Muscle layer of colon (tissue), 2 donors: ENCODE measurements around the gene FAM89A.
"Not testable (repeated sequence)": the region's sequence is repeated elsewhere in the genome, so short reads cannot be mapped to it uniquely, and the experiment has no call there.

Experiments used
- H3K27ac ChIP-seq: one replicate; pipeline ENCODE4 v1.7.0; 2013; ENCODE audit warnings: low read depth, mild to moderate bottlenecking, low read length, moderate library complexity
- H3K27me3 ChIP-seq, 2 donors: one replicate each; pipeline ENCODE4 v1.7.0; 2013; ENCODE audit warnings: low read length in 2 of 2, mild to moderate bottlenecking in 2 of 2; ENCODE audit not compliant: insufficient read depth in 2 of 2, control insufficient read depth in 1 of 2
- H3K36me3 ChIP-seq: one replicate; pipeline ENCODE4 v1.7.0; 2013; ENCODE audit warnings: mild to moderate bottlenecking, low read length; ENCODE audit not compliant: insufficient read depth
- H3K4me1 ChIP-seq: one replicate; pipeline ENCODE4 v1.7.0; 2013; ENCODE audit warnings: mild to moderate bottlenecking, low read length; ENCODE audit not compliant: insufficient read depth
- H3K4me3 ChIP-seq, 2 donors: one replicate each; pipeline ENCODE4 v1.7.0; 2013; ENCODE audit warnings: low read length in 2 of 2, low read depth in 1 of 2, mild to moderate bottlenecking in 1 of 2, moderate library complexity in 1 of 2
- H3K9ac ChIP-seq: one replicate; pipeline ENCODE4 v1.7.0; 2013; ENCODE audit warnings: low read length
- H3K9me3 ChIP-seq: one replicate; pipeline ENCODE4 v1.7.0; 2013; ENCODE audit warnings: mild to moderate bottlenecking, low read length
- donor health status: abdominal sarcoma.
- donor health status: Adenocarcinoma of cecum.

The FAM89A gene

GRCh38 chr1:231053493-231054162, 13.6 kb upstream of the FAM89A start:
- Histone ChIP-seq H3K4me3 (no peak overlapping the region), H3K36me3 (no peaks in the 10 kb centered on the region), H3K27ac (no peak overlapping the region), H3K27me3 (no peaks in the 10 kb centered on the region), H3K9me3 (no peaks in the 10 kb centered on the region), H3K4me1 (no peaks in the 10 kb centered on the region), H3K9ac (no peak overlapping the region)

GRCh38 chr1:231052777-231053176, 12.7 kb upstream of the FAM89A start:
- no peak overlapping the region for H3K27ac ChIP-seq
- H3K36me3 ChIP-seq, result no peaks in the 10 kb centered on the region
- H3K4me3 ChIP-seq, result no peak overlapping the region
- no peak overlapping the region for H3K9ac ChIP-seq
- H3K9me3 ChIP-seq, result no peaks in the 10 kb centered on the region
- no peaks in the 10 kb centered on the region for H3K4me1 ChIP-seq
- H3K27me3 ChIP-seq, result no peaks in the 10 kb centered on the region

- not testable (repeated sequence) for H3K27ac ChIP-seq, H3K9ac ChIP-seq, H3K27me3 ChIP-seq
Observed at GRCh38 chr1:231050932-231051331, 10.9 kb upstream of the FAM89A start.

GRCh38 chr1:231050395-231050794, 10.3 kb upstream of the FAM89A start:
- no peaks in the 10 kb centered on the region for H3K36me3 ChIP-seq
- no peaks in the 10 kb centered on the region for H3K9me3 ChIP-seq
- no peak overlapping the region for H3K27ac ChIP-seq
- H3K27me3 ChIP-seq, result no peaks in the 10 kb centered on the region
- H3K9ac ChIP-seq, result no peak overlapping the region
- H3K4me3 ChIP-seq, result no peak overlapping the region
- H3K4me1 ChIP-seq, result no peaks in the 10 kb centered on the region

More at GRCh38 chr1:231050932-231051331, 10.9 kb upstream of the FAM89A start:
- not testable (repeated sequence) for H3K4me3 ChIP-seq, H3K36me3 ChIP-seq, H3K4me1 ChIP-seq, H3K9me3 ChIP-seq

- H3K36me3 ChIP-seq, result no peaks in the 10 kb centered on the region
- peaks cover 0 to 6% of the 10 kb centered on the region in 2 donors for H3K27me3 ChIP-seq
- no peak overlapping the region for H3K27ac ChIP-seq
- no peaks in the 10 kb centered on the region for H3K9me3 ChIP-seq
- H3K4me1 ChIP-seq, result no peaks in the 10 kb centered on the region
- H3K9ac ChIP-seq, result no peak overlapping the region
- no peak overlapping the region for H3K4me3 ChIP-seq
Observed at GRCh38 chr1:231049121-231049979, 9.3 kb upstream of the FAM89A start.

GRCh38 chr1:231048419-231048818, 8.4 kb upstream of the FAM89A start:
- not testable (repeated sequence) for H3K4me3 ChIP-seq, H3K4me1 ChIP-seq, H3K36me3 ChIP-seq, H3K9ac ChIP-seq, H3K9me3 ChIP-seq, H3K27me3 ChIP-seq, H3K27ac ChIP-seq

GRCh38 chr1:231047529-231047928, 7.5 kb upstream of the FAM89A start:
- not testable (repeated sequence) for H3K9ac ChIP-seq, H3K4me1 ChIP-seq, H3K36me3 ChIP-seq, H3K27me3 ChIP-seq, H3K4me3 ChIP-seq, H3K27ac ChIP-seq, H3K9me3 ChIP-seq

GRCh38 chr1:231046730-231047395, 6.8 kb upstream of the FAM89A start:
- H3K27ac ChIP-seq, result no peak overlapping the region
- no peaks in the 10 kb centered on the region for H3K4me1 ChIP-seq
- H3K4me3 ChIP-seq, result no peak overlapping the region
- H3K9ac ChIP-seq, result no peak overlapping the region
- H3K36me3 ChIP-seq, result no peaks in the 10 kb centered on the region
- peaks cover 0 to 6% of the 10 kb centered on the region in 2 donors for H3K27me3 ChIP-seq
- H3K9me3 ChIP-seq, result no peaks in the 10 kb centered on the region

- H3K4me1 ChIP-seq, H3K9ac ChIP-seq, H3K9me3 ChIP-seq, H3K27ac ChIP-seq, H3K4me3 ChIP-seq, H3K36me3 ChIP-seq, H3K27me3 ChIP-seq: not testable (repeated sequence)
Observed at GRCh38 chr1:231045921-231046729, 6.1 kb upstream of the FAM89A start.

GRCh38 chr1:231045286-231045685, 5.2 kb upstream of the FAM89A start:
- Histone ChIP-seq H3K9me3 (no peaks in the 10 kb centered on the region), H3K4me3 (no peak overlapping the region), H3K36me3 (no peaks in the 10 kb centered on the region), H3K27me3 (peaks cover 0 to 14% of the 10 kb centered on the region in 2 donors), H3K9ac (no peak overlapping the region), H3K4me1 (peaks cover 12% of the 10 kb centered on the region), H3K27ac (no peak overlapping the region)

GRCh38 chr1:231044588-231044987, 4.5 kb upstream of the FAM89A start:
- Histone ChIP-seq H3K4me3 (no peak overlapping the region), H3K9ac (no peak overlapping the region), H3K4me1 (peaks cover 12% of the 10 kb centered on the region), H3K36me3 (no peaks in the 10 kb centered on the region), H3K9me3 (no peaks in the 10 kb centered on the region), H3K27ac (no peak overlapping the region), H3K27me3 (peaks cover 0 to 17% of the 10 kb centered on the region in 2 donors)
